ENCODE measurements around the gene ARMH3.

- no peak for TF ChIP-seq GATA3 (IDR thresholded peaks at IDR 0.05; ENCODE audit: low read depth, low read length)
- TF ChIP-seq GATA2 (IDR thresholded peaks at IDR 0.05; ENCODE audit: low read depth, low read length): no peak
Observed at GRCh38 chr10:102004376-102004775, 51.6 kb downstream of the ARMH3 start.

All from SH-SY5Y (cell line).